SH-SY5Y (cell line): ENCODE measurements around the gene IKZF2.

Experiments used
- GATA2 ChIP-seq: IDR thresholded peaks from 2 replicates; pipeline ENCODE4 v1.6.1; 2011; ENCODE audit warnings: mild to moderate bottlenecking, low read depth, low read length
- GATA3 ChIP-seq: IDR thresholded peaks from 2 replicates; pipeline ENCODE4 v1.6.1; 2011; ENCODE audit warnings: low read depth, mild to moderate bottlenecking, low read length, moderate library complexity

The IKZF2 gene

GRCh38 chr2:213065583-213066442 is 85.6 kb downstream of the IKZF2 start:
- TF ChIP-seq GATA2 (peak; percentile 67), GATA3 (no peak)

- no peak for TF ChIP-seq GATA2
Observed at GRCh38 chr2:213064099-213064498, 87.3 kb downstream of the IKZF2 start.

GRCh38 chr2:213057977-213058376 is 93.4 kb downstream of the IKZF2 start:
- TF ChIP-seq GATA3 = no peak
- no peak for TF ChIP-seq GATA2

GRCh38 chr2:213046431-213046830 is 105.0 kb downstream of the IKZF2 start:
- TF ChIP-seq GATA2 (no peak), GATA3 (no peak)

GRCh38 chr2:213043566-213043965 is 107.8 kb downstream of the IKZF2 start:
- TF ChIP-seq GATA3 = no peak
- TF ChIP-seq GATA2 = no peak

- TF ChIP-seq GATA2 = no peak
- no peak for TF ChIP-seq GATA3
Observed at GRCh38 chr2:213042262-213042661, 109.2 kb downstream of the IKZF2 start.

- TF ChIP-seq GATA3 (no peak), GATA2 (no peak)
Observed at GRCh38 chr2:213036836-213037235, 114.6 kb downstream of the IKZF2 start.

- TF ChIP-seq GATA2 (no peak), GATA3 (no peak)
Observed at GRCh38 chr2:213034585-213034984, 116.8 kb downstream of the IKZF2 start.

- TF ChIP-seq GATA2 = no peak
- no peak for TF ChIP-seq GATA3
Observed at GRCh38 chr2:213032607-213033006, 118.8 kb downstream of the IKZF2 start.

GRCh38 chr2:213022987-213023386 is 128.4 kb downstream of the IKZF2 start:
- TF ChIP-seq GATA2 (no peak), GATA3 (no peak)

- no peak for TF ChIP-seq GATA3
- TF ChIP-seq GATA2 = no peak
Observed at GRCh38 chr2:213021971-213022899, 129.2 kb downstream of the IKZF2 start.

- TF ChIP-seq GATA2 = no peak
- no peak for TF ChIP-seq GATA3
Observed at GRCh38 chr2:213020268-213020667, 131.1 kb downstream of the IKZF2 start.

GRCh38 chr2:213019368-213019767 is 132.0 kb downstream of the IKZF2 start:
- TF ChIP-seq GATA2 (no peak), GATA3 (no peak)

- TF ChIP-seq GATA3 = no peak
- TF ChIP-seq GATA2 = no peak
Observed at GRCh38 chr2:213018340-213018901, 133.0 kb downstream of the IKZF2 start.
